ENCODE measurements around the gene BMPER.

DNA sequence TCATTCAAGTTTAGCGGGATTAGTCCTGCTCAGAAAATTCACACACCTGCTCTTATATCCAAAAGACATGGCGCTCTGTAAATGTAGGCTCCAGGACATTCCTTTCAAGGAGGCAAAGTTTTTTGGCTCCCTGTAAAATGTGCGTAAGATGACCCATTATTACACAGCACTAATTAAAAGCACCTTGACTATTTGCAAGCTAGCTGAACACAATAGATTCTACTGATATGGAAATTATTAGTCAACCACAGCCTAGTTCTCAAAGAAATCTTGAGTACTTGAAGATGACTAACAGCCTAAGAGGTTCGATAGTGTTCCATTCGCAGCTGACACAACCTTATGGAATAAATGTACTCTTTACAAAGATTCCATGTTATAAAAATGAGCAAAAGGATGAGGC lies 175.2 kb downstream of the BMPER start:
- TF ChIP-seq EZH2 (IDR thresholded peaks at IDR 0.05; ENCODE audit: low read depth) (no peak), CTCF (conservative IDR thresholded peaks at IDR 0.05) (no peak)
